Hindlimb muscle (tissue), 1 donor: Measurements from ENCODE around the gene SELENOW. TPM values are rescaled to one million over a fixed set of nuclear protein-coding genes. Genes with fewer than 3 reads are reported as not detected.

Source experiments
- DNase-seq: peaks from one replicate; pipeline ENCODE4 v3.0.0-alpha.2; 2013
- polyA plus RNA-seq: library from polyadenylated mRNA; unstranded; fragments of 120-200 nt; gene quantifications from one replicate; pipeline ENCODE4 v1.2.1, GENCODE V29; 2013; ENCODE audit not compliant: insufficient read length

The SELENOW gene
- polyA plus RNA-seq, 1 donor = 941 TPM

GRCh38 chr19:47824396-47824795, 45.9 kb downstream of the SELENOW start:
- no peak for DNase-seq

- no peak for DNase-seq
Measured at GRCh38 chr19:47826800-47827199, 48.3 kb downstream of the SELENOW start.

DNA sequence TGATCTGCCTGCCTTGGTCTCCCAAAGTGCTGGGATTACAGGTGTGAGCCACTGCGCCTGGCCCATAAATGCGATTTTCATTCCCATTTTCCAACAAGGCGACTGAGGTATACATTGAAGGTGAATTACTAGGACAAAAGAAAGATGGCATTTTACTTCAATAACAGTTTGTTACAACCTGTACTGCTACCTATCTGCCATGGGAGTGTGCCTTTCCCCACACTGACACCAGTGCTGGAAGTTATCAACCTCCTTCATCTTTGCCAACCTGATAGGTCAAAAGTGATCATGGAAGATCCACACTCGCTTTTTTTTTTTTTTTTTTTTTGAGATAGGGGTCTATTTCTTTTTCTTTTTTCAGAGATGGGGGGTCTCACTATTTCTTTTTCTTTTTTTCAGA, 54.2 kb downstream of the SELENOW start:
- no peak for DNase-seq

Other genes starting within 250 kb of the SELENOW start
- 0.12 TPM for gene ZNF541, start 205.6 kb upstream of the SELENOW start, polyA plus RNA-seq
- 13.4 TPM for gene BICRA, start 169.6 kb upstream of the SELENOW start, polyA plus RNA-seq
- 147 TPM for gene EHD2, start 65.3 kb upstream of the SELENOW start, polyA plus RNA-seq
- gene NOP53, start 33.2 kb upstream of the SELENOW start, polyA plus RNA-seq = 583 TPM
- not detected for gene TPRX1, start 25.8 kb downstream of the SELENOW start, polyA plus RNA-seq
- gene CRX, start 43.2 kb downstream of the SELENOW start, polyA plus RNA-seq = not detected
- gene TPRX2, start 80.5 kb downstream of the SELENOW start, polyA plus RNA-seq = not detected
- gene SULT2A1, start 107.6 kb downstream of the SELENOW start, polyA plus RNA-seq = not detected
- gene BSPH1, start 213.5 kb downstream of the SELENOW start, polyA plus RNA-seq = not detected
- not detected for gene ELSPBP1, start 215.9 kb downstream of the SELENOW start, polyA plus RNA-seq